ENCODE measurements around the gene SDSL.

Gene SDSL

GRCh38 chr12:113469224-113469948 is 47.2 kb downstream of the SDSL start:
- no peak for DNase-seq (ENCODE audit: low spot score)

- DNase-seq (ENCODE audit: low spot score), result no peak
Measured at GRCh38 chr12:113469949-113470743, 48.0 kb downstream of the SDSL start.

GRCh38 chr12:113470871-113471618 is 48.9 kb downstream of the SDSL start:
- no peak for DNase-seq (ENCODE audit: low spot score)

- no peak for DNase-seq (ENCODE audit: low spot score)
Measured at GRCh38 chr12:113471619-113472171, 49.5 kb downstream of the SDSL start, which contains the start of gene LHX5. LHX5 (minus strand) TSS chr12:113471871; CDS start chr12:113471498, 373 bp downstream.

- no peak for DNase-seq (ENCODE audit: low spot score)
Measured at GRCh38 chr12:113472191-113473121, 50.3 kb downstream of the SDSL start.

- DNase-seq (ENCODE audit: low spot score), result no peak
Measured at GRCh38 chr12:113473400-113473799, 51.2 kb downstream of the SDSL start.

GRCh38 chr12:113473942-113474341 is 51.8 kb downstream of the SDSL start:
- no peak for DNase-seq (ENCODE audit: low spot score)

- DNase-seq (ENCODE audit: low spot score), result no peak
Measured at GRCh38 chr12:113474635-113475436, 52.7 kb downstream of the SDSL start.

GRCh38 chr12:113475451-113476175 is 53.4 kb downstream of the SDSL start:
- no peak for DNase-seq (ENCODE audit: low spot score)

- no peak for DNase-seq (ENCODE audit: low spot score)
Measured at GRCh38 chr12:113476176-113476986, 54.2 kb downstream of the SDSL start.

- no peak for DNase-seq (ENCODE audit: low spot score)
Measured at GRCh38 chr12:113477171-113477841, 55.1 kb downstream of the SDSL start.

GRCh38 chr12:113477842-113478215 is 55.6 kb downstream of the SDSL start:
- no peak for DNase-seq (ENCODE audit: low spot score)

- no peak for DNase-seq (ENCODE audit: low spot score)
Measured at GRCh38 chr12:113478351-113479011, 56.3 kb downstream of the SDSL start.

- DNase-seq (ENCODE audit: low spot score), result no peak
Measured at GRCh38 chr12:113479216-113479589, 57.0 kb downstream of the SDSL start.

GRCh38 chr12:113479590-113480335 is 57.6 kb downstream of the SDSL start:
- DNase-seq (ENCODE audit: low spot score), result peak; percentile 56

- DNase-seq (ENCODE audit: low spot score), result no peak
Measured at GRCh38 chr12:113480336-113480971, 58.3 kb downstream of the SDSL start.

Data from AG08395 (cell line).